HepG2 (cell line): Measurements from ENCODE around the gene MTARC1. TPM values are rescaled to one million over a fixed set of nuclear protein-coding genes. Genes with fewer than 3 reads are reported as not detected.

Source experiments
- GATAD1 ChIP-seq: IDR thresholded peaks from 2 replicates; pipeline ENCODE4 v1.6.1; 2016; ENCODE audit warnings: missing genetic modification reagents, missing compliant biosample characterization
- GTF3A ChIP-seq: sonication (generic); formaldehyde crosslinking; conservative IDR thresholded peaks from 2 replicates; pipeline ENCODE4 v1.4.0; 2020; ENCODE audit warnings: mild to moderate bottlenecking, missing genetic modification reagents
- IKZF4 ChIP-seq: sonication (generic); formaldehyde crosslinking; IDR thresholded peaks from 2 replicates; pipeline ENCODE4 v1.5.1; 2020; ENCODE audit warnings: borderline replicate concordance, mild to moderate bottlenecking, low read depth, missing genetic modification reagents; ENCODE audit errors: not compliant biosample characterization
- KLF11 ChIP-seq: IDR thresholded peaks from 2 replicates; pipeline ENCODE4 v1.6.1; 2016; ENCODE audit warnings: missing compliant biosample characterization
- KLF16 ChIP-seq, 2 experiments: sonication (generic) in 1 of 2; formaldehyde crosslinking in 1 of 2; IDR thresholded peaks; 2 replicates each; pipeline versions ENCODE4 v1.6.1 to v1.8.0; 2016 to 2023; ENCODE audit warnings: missing genetic modification reagents in 2 of 2, missing compliant biosample characterization in 1 of 2
- MXD1 ChIP-seq: sonication (generic); formaldehyde crosslinking; IDR thresholded peaks from 2 replicates; pipeline ENCODE4 v1.4.0; 2020; ENCODE audit warnings: mild to moderate bottlenecking, missing genetic modification reagents
- NR2F2 ChIP-seq: IDR thresholded peaks from 2 replicates; pipeline ENCODE4 v1.6.1; 2012; ENCODE audit warnings: low read depth, inconsistent platforms, borderline replicate concordance
- RXRB ChIP-seq: IDR thresholded peaks from 2 replicates; pipeline ENCODE4 v1.6.1; 2016; ENCODE audit warnings: borderline replicate concordance, missing genetic modification reagents, missing compliant biosample characterization
- SSRP1 ChIP-seq: IDR thresholded peaks from 2 replicates; pipeline ENCODE4 v1.6.1; 2016; ENCODE audit warnings: control low read depth
- TCF7L2 ChIP-seq: IDR thresholded peaks from 2 replicates; pipeline ENCODE4 v1.6.1; 2011; ENCODE audit warnings: mild to moderate bottlenecking, low read depth, low read length, moderate library complexity
- TSC22D2 ChIP-seq: sonication (generic); formaldehyde crosslinking; IDR thresholded peaks from 2 replicates; pipeline ENCODE4 v1.5.1; 2020; ENCODE audit warnings: missing genetic modification reagents, mild to moderate bottlenecking, borderline replicate concordance
- ZBTB14 ChIP-seq: sonication (generic); formaldehyde crosslinking; IDR thresholded peaks from 2 replicates; pipeline ENCODE4 v1.4.0; 2020; ENCODE audit warnings: missing genetic modification reagents
- ZNF138 ChIP-seq: sonication (generic); formaldehyde crosslinking; IDR thresholded peaks from 2 replicates; pipeline ENCODE4 v1.5.0; 2020; ENCODE audit warnings: mild to moderate bottlenecking, low read depth, missing genetic modification reagents
- ZNF160 ChIP-seq: sonication (generic); formaldehyde crosslinking; IDR thresholded peaks from 2 replicates; pipeline ENCODE4 v1.8.0; 2022; ENCODE audit warnings: mild to moderate bottlenecking, inconsistent platforms, missing genetic modification reagents
- ZNF24 ChIP-seq: fragments of 450-650 bp; IDR thresholded peaks from 2 replicates; pipeline ENCODE4 v1.6.1; 2017; ENCODE audit warnings: antibody characterized with exemption, mild to moderate bottlenecking
- ZNF367 ChIP-seq: sonication (generic); formaldehyde crosslinking; IDR thresholded peaks from 2 replicates; pipeline ENCODE4 v1.4.0; 2020; ENCODE audit warnings: missing genetic modification reagents, borderline replicate concordance
- ZNF772 ChIP-seq: sonication (generic); formaldehyde crosslinking; IDR thresholded peaks from 2 replicates; pipeline ENCODE4 v1.5.0; 2020; ENCODE audit warnings: mild to moderate bottlenecking, missing genetic modification reagents
- polyA plus RNA-seq, 8 experiments: library from polyadenylated mRNA; depleted of rRNA in 3 of 8; stranded (reverse) in 7 of 8; unstranded in 1 of 8; fragments of >200 nt; fragmentation: Illumina TruSeq in 4 of 8; extraction: Trizol in 4 of 8; gene quantifications; 2 replicates each; pipeline versions ENCODE4 v1.2.1 to v1.2.3, GENCODE V29; 2011 to 2016; ENCODE audit warnings: low read depth in 4 of 8, missing spikeins in 1 of 8, mixed read lengths in 1 of 8; ENCODE audit not compliant: insufficient read depth in 1 of 8
- total RNA-seq, 5 experiments: library from RNA; depleted of rRNA; stranded (reverse); fragments of >200 nt; fragmentation: Illumina TruSeq; extraction: Trizol; gene quantifications; 2 replicates each; pipeline ENCODE4 v1.2.3, GENCODE V29; 2016; ENCODE audit warnings: low read depth in 1 of 5
- TF ChIP-seq, protein P1 (sequence below): sonication (generic); formaldehyde crosslinking; IDR thresholded peaks from 2 replicates; pipeline ENCODE4 v1.5.0; 2020; ENCODE audit warnings: mild to moderate bottlenecking, missing genetic modification reagents
- TF ChIP-seq, protein P2 (sequence below): sonication (generic); formaldehyde crosslinking; IDR thresholded peaks from 2 replicates; pipeline ENCODE4 v1.4.0; 2020; ENCODE audit warnings: mild to moderate bottlenecking, low read depth, missing genetic modification reagents

The MTARC1 gene
- total and polyA plus RNA-seq, 2 of the 13 experiments (the other 11 are each of a cell fraction or from before 2014, with no cell fraction given), result 19.4 to 106 TPM

GRCh38 chr1:220786337-220787068 is at the start of gene MTARC1 (continued):
- no peak for TF ChIP-seq MXD1
- 0 out of 2 replicates have a peak, but pooled peaks have one; percentile 5 for TF ChIP-seq ZNF160 (CRISPR knock-in tag)
- TF ChIP-seq KLF16 (CRISPR knock-in tag; IDR thresholded peaks at IDR 0.05), result 0 out of 4 replicates have a peak, but pooled peaks of 1 of the 2 experiments have one; percentile 14
- TF ChIP-seq ZNF367 (CRISPR knock-in tag), result no peak
- no peak for TF ChIP-seq ZNF138
- TF ChIP-seq ZNF772 (CRISPR knock-in tag), result 0 out of 2 replicates have a peak, but pooled peaks have one; percentile 35
- no peak for TF ChIP-seq GTF3A (CRISPR knock-in tag)
- TF ChIP-seq ZNF24, result no peak
- TF ChIP-seq NR2F2, result 0 out of 2 replicates have a peak, but pooled peaks have one; percentile 45
- no peak for TF ChIP-seq KLF11 (CRISPR knock-in tag)
- 0 out of 2 replicates have a peak, but pooled peaks have one; percentile 48 for TF ChIP-seq RXRB
- no peak for TF ChIP-seq SSRP1 (CRISPR knock-in tag)
- TF ChIP-seq TSC22D2 (CRISPR knock-in tag), result no peak
- TF ChIP-seq, protein P1, sequence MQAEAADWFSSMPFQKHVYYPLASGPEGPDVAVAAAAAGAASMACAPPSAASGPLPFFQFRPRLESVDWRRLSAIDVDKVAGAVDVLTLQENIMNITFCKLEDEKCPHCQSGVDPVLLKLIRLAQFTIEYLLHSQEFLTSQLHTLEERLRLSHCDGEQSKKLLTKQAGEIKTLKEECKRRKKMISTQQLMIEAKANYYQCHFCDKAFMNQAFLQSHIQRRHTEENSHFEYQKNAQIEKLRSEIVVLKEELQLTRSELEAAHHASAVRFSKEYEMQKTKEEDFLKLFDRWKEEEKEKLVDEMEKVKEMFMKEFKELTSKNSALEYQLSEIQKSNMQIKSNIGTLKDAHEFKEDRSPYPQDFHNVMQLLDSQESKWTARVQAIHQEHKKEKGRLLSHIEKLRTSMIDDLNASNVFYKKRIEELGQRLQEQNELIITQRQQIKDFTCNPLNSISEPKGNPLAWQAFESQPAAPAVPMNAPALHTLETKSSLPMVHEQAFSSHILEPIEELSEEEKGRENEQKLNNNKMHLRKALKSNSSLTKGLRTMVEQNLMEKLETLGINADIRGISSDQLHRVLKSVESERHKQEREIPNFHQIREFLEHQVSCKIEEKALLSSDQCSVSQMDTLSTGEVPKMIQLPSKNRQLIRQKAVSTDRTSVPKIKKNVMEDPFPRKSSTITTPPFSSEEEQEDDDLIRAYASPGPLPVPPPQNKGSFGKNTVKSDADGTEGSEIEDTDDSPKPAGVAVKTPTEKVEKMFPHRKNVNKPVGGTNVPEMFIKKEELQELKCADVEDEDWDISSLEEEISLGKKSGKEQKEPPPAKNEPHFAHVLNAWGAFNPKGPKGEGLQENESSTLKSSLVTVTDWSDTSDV (CRISPR knock-in tag), result no peak
- no peak for TF ChIP-seq GATAD1 (CRISPR knock-in tag)
- TF ChIP-seq ZBTB14, result no peak
- TF ChIP-seq, protein P2, sequence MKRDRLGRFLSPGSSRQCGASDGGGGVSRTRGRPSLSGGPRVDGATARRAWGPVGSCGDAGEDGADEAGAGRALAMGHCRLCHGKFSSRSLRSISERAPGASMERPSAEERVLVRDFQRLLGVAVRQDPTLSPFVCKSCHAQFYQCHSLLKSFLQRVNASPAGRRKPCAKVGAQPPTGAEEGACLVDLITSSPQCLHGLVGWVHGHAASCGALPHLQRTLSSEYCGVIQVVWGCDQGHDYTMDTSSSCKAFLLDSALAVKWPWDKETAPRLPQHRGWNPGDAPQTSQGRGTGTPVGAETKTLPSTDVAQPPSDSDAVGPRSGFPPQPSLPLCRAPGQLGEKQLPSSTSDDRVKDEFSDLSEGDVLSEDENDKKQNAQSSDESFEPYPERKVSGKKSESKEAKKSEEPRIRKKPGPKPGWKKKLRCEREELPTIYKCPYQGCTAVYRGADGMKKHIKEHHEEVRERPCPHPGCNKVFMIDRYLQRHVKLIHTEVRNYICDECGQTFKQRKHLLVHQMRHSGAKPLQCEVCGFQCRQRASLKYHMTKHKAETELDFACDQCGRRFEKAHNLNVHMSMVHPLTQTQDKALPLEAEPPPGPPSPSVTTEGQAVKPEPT (CRISPR knock-in tag), result peak; percentile 80
- no peak for TF ChIP-seq TCF7L2
- TF ChIP-seq IKZF4, result peak; percentile 62
